ENCODE data around the gene TOP3B. TPM values are rescaled to one million over a fixed set of nuclear protein-coding genes. Genes with fewer than 3 reads are reported as not detected.
A peak's percentile ranks its signal among the peaks of the same experiment; 100 is the strongest.

TOP3B gene
- total RNA-seq, 1 experiment from 2014 or later = 68.6 TPM

DNA sequence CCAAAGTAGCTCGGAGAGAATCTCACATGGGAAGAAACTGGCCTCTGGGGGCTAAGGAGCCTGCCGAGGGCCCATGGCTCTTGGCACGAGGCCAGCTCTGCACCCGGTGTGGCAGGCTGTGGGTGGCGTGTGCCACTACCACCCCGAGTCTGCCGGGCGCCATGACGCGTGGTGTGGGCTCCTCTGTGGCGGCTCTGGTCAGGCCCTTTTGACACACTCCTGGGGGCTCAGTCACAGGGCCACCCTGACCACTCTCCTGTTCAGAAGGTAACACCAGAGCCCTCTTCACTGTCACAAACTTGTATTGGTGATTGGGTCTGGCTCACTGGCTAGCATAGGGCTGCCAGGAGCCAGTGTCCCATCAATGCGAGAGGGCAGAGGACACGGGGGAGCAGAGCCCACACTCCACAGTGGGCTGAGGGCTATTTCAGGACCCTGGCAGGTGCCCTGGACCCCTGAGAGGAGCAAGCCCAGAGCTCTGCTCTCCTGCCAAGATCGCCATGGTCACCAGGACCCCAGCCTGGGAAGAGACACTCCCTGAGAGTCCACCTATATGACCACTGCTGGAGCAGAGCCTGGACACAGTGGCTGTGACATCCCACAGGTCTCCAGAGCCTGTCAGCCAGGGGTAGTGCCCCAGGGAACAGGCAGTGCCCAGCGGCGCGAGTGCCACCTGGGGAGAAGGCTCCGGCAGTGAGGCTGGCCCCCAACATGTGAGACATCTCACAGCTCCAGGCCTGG lies 21.3 kb downstream of the TOP3B start:
- TF ChIP-seq, protein P1, sequence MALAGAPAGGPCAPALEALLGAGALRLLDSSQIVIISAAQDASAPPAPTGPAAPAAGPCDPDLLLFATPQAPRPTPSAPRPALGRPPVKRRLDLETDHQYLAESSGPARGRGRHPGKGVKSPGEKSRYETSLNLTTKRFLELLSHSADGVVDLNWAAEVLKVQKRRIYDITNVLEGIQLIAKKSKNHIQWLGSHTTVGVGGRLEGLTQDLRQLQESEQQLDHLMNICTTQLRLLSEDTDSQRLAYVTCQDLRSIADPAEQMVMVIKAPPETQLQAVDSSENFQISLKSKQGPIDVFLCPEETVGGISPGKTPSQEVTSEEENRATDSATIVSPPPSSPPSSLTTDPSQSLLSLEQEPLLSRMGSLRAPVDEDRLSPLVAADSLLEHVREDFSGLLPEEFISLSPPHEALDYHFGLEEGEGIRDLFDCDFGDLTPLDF (CRISPR knock-in tag; IDR thresholded peaks at IDR 0.05) = no peak
- TF ChIP-seq NFYB (CRISPR knock-in tag; conservative IDR thresholded peaks at IDR 0.05; ENCODE audit: low read depth) (no peak), ZNF219 (CRISPR knock-in tag; IDR thresholded peaks at IDR 0.05; ENCODE audit: borderline replicate concordance) (no peak), MXD4 (CRISPR knock-in tag; IDR thresholded peaks at IDR 0.05; ENCODE audit: borderline replicate concordance) (no peak)
- no peak for DNase-seq (ENCODE audit: low spot score)
- no peak for ATAC-seq
- POLR2A ChIA-PET = no interaction called here
- peaks cover 42% of the 10 kb centered on the region for H3K36me3 Mint-ChIP-seq
- CTCF ChIA-PET = interaction anchor here (0.7 to 3.2 kb wide), 3 partner anchors 9 to 11 kb away, joined by 3 to 8 read pairs (median 6); partner anchors contain the start of gene PPM1F
- no peak overlapping the region for H3K27ac Mint-ChIP-seq
- H3K27me3 Mint-ChIP-seq (ENCODE audit: low read depth) = no peaks in the 10 kb centered on the region
- H3K4me1 Mint-ChIP-seq = no peaks in the 10 kb centered on the region
- no peaks in the 10 kb centered on the region for H3K9me3 Mint-ChIP-seq
- no peak overlapping the region for H3K4me3 Mint-ChIP-seq

- DNase-seq (ENCODE audit: low spot score) = no peak
- ATAC-seq = no peak
- H3K27me3 Mint-ChIP-seq (ENCODE audit: low read depth) = no peaks in the 10 kb centered on the region
- no peak overlapping the region for H3K27ac Mint-ChIP-seq
- TF ChIP-seq USF1 (CRISPR knock-in tag; IDR thresholded peaks at IDR 0.05) (no peak), KAT7 (CRISPR knock-in tag; IDR thresholded peaks at IDR 0.05; ENCODE audit: borderline replicate concordance) (0 out of 2 replicates have a peak, but pooled peaks have one; percentile 41)
- H3K4me1 Mint-ChIP-seq = no peaks in the 10 kb centered on the region
- H3K36me3 Mint-ChIP-seq = peaks cover 39% of the 10 kb centered on the region
- ChIA-PET POLR2A (no interaction called here), CTCF (interaction anchor here (1.2 to 3.2 kb wide), 2 partner anchors 12 to 13 kb away, joined by 3 to 8 read pairs; no protein-coding TSS in a partner anchor)
- H3K4me3 Mint-ChIP-seq = no peak overlapping the region
- H3K9me3 Mint-ChIP-seq = no peaks in the 10 kb centered on the region
Observed at GRCh38 chr22:21960200-21961126, 22.1 kb downstream of the TOP3B start.

GRCh38 chr22:21959274-21960074 lies 23.1 kb downstream of the TOP3B start:
- H3K4me3 Mint-ChIP-seq = no peak overlapping the region
- ChIA-PET CTCF (interaction anchor here (0.8 to 3.2 kb wide), 3 partner anchors 12 to 25 kb away, joined by 3 to 8 read pairs (median 3); no protein-coding TSS in a partner anchor), POLR2A (no interaction called here)
- DNase-seq (ENCODE audit: low spot score) (no peak), ATAC-seq (no peak)
- H3K27ac Mint-ChIP-seq = no peak overlapping the region
- no peaks in the 10 kb centered on the region for H3K4me1 Mint-ChIP-seq
- H3K36me3 Mint-ChIP-seq = peaks cover 30% of the 10 kb centered on the region
- no peaks in the 10 kb centered on the region for H3K9me3 Mint-ChIP-seq
- H3K27me3 Mint-ChIP-seq (ENCODE audit: low read depth) = no peaks in the 10 kb centered on the region
- TF ChIP-seq ZNF396 (CRISPR knock-in tag; IDR thresholded peaks at IDR 0.05; ENCODE audit: borderline replicate concordance) = no peak
- no peak for TF ChIP-seq IRF2 (CRISPR knock-in tag; IDR thresholded peaks at IDR 0.05; ENCODE audit: borderline replicate concordance, low read depth)
- TF ChIP-seq GTF2I (CRISPR knock-in tag; conservative IDR thresholded peaks at IDR 0.05) = no peak
- TF ChIP-seq NR3C1 (CRISPR knock-in tag; conservative IDR thresholded peaks at IDR 0.05; ENCODE audit: low read depth) = no peak
- TF ChIP-seq, protein P2, sequence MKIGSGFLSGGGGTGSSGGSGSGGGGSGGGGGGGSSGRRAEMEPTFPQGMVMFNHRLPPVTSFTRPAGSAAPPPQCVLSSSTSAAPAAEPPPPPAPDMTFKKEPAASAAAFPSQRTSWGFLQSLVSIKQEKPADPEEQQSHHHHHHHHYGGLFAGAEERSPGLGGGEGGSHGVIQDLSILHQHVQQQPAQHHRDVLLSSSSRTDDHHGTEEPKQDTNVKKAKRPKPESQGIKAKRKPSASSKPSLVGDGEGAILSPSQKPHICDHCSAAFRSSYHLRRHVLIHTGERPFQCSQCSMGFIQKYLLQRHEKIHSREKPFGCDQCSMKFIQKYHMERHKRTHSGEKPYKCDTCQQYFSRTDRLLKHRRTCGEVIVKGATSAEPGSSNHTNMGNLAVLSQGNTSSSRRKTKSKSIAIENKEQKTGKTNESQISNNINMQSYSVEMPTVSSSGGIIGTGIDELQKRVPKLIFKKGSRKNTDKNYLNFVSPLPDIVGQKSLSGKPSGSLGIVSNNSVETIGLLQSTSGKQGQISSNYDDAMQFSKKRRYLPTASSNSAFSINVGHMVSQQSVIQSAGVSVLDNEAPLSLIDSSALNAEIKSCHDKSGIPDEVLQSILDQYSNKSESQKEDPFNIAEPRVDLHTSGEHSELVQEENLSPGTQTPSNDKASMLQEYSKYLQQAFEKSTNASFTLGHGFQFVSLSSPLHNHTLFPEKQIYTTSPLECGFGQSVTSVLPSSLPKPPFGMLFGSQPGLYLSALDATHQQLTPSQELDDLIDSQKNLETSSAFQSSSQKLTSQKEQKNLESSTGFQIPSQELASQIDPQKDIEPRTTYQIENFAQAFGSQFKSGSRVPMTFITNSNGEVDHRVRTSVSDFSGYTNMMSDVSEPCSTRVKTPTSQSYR (CRISPR knock-in tag; IDR thresholded peaks at IDR 0.05) = no peak
- no peak for TF ChIP-seq ATF1 (CRISPR knock-in tag; IDR thresholded peaks at IDR 0.05)
- no peak for TF ChIP-seq TEAD4 (CRISPR knock-in tag; IDR thresholded peaks at IDR 0.05)
- TF ChIP-seq SMAD3 (CRISPR knock-in tag; IDR thresholded peaks at IDR 0.05; ENCODE audit: borderline replicate concordance) = no peak
- no peak for TF ChIP-seq ZNF317 (CRISPR knock-in tag; IDR thresholded peaks at IDR 0.05; ENCODE audit: borderline replicate concordance, low read depth)
- no peak for TF ChIP-seq CBFB (CRISPR knock-in tag; IDR thresholded peaks at IDR 0.05; ENCODE audit: low read depth)
- TF ChIP-seq, protein P3, sequence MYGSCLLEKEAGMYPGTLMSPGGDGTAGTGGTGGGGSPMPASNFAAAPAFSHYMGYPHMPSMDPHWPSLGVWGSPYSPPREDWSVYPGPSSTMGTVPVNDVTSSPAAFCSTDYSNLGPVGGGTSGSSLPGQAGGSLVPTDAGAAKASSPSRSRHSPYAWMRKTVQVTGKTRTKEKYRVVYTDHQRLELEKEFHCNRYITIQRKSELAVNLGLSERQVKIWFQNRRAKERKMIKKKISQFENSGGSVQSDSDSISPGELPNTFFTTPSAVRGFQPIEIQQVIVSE (CRISPR knock-in tag; IDR thresholded peaks at IDR 0.05; ENCODE audit: borderline replicate concordance) = no peak
- TF ChIP-seq, protein P1 (CRISPR knock-in tag; IDR thresholded peaks at IDR 0.05) = no peak
- TF ChIP-seq SP1 (CRISPR knock-in tag; conservative IDR thresholded peaks at IDR 0.05) = no peak
- no peak for TF ChIP-seq RORB (CRISPR knock-in tag; IDR thresholded peaks at IDR 0.05)
- no peak for TF ChIP-seq FOXP1 (CRISPR knock-in tag; IDR thresholded peaks at IDR 0.05; ENCODE audit: borderline replicate concordance)
- TF ChIP-seq TEAD1 (CRISPR knock-in tag; IDR thresholded peaks at IDR 0.05) = no peak
